ENCODE measurements around the gene PRR5.

Gene PRR5

GRCh38 chr22:44731357-44731970 is 29.5 kb downstream of the PRR5 start:
- Histone ChIP-seq H3K27me3 (ENCODE audit: control insufficient read depth, insufficient read depth, low read length) (no peaks in the 10 kb centered on the region), H3K36me3 (ENCODE audit: control insufficient read depth, insufficient read depth, low read length) (no peaks in the 10 kb centered on the region), H3K9ac (no peak overlapping the region), H3K4me2 (ENCODE audit: low read length) (no peak overlapping the region), H3K79me2 (no peaks in the 10 kb centered on the region), H3K27ac (no peak overlapping the region), H3K9me3 (ENCODE audit: control insufficient read depth, low read length) (no peaks in the 10 kb centered on the region), H2AFZ (no peak overlapping the region), H3K4me3 (ENCODE audit: low read depth, low read length) (no peak overlapping the region), H3K4me1 (no peaks in the 10 kb centered on the region)
- no peak for TF ChIP-seq CTCF (IDR thresholded peaks at IDR 0.05)

DNA sequence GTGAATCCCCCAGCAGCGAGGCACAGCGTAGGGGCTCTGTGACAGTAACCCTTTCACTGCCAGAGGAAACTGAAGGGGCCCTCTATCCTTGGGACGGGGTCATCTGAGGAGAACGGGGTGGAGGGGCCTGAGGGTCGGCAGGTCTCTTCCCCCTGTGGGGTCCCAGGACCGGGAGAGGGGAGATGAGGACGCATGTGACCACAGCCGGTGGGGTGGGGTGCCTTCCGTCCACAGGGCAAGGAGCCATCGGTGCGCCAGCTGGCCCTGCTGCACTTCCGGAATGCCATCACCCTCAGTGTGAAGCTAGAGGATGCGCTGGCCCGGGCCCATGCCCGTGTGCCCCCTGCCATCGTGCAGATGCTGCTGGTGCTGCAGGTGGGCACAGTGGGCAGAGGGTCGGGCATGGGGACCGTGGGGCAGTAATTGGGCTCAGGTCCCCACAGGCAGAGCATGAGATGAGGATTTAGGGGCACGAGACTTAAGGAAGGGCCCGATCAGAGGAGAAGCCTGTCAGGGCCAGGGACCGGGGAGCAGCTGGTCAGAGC is 30.1 kb downstream of the PRR5 start:
- Histone ChIP-seq H3K79me2 (no peaks in the 10 kb centered on the region), H3K36me3 (ENCODE audit: control insufficient read depth, insufficient read depth, low read length) (no peaks in the 10 kb centered on the region), H3K4me1 (no peaks in the 10 kb centered on the region), H3K4me3 (ENCODE audit: low read depth, low read length) (no peak overlapping the region), H3K27me3 (ENCODE audit: control insufficient read depth, insufficient read depth, low read length) (no peaks in the 10 kb centered on the region), H2AFZ (no peak overlapping the region), H3K9me3 (ENCODE audit: control insufficient read depth, low read length) (no peaks in the 10 kb centered on the region), H3K27ac (no peak overlapping the region), H3K9ac (no peak overlapping the region), H3K4me2 (ENCODE audit: low read length) (no peak overlapping the region)
- TF ChIP-seq CTCF (IDR thresholded peaks at IDR 0.05): no peak

- Histone ChIP-seq H3K4me1 (no peaks in the 10 kb centered on the region), H3K9ac (no peak overlapping the region), H3K9me3 (ENCODE audit: control insufficient read depth, low read length) (no peaks in the 10 kb centered on the region), H3K36me3 (ENCODE audit: control insufficient read depth, insufficient read depth, low read length) (no peaks in the 10 kb centered on the region), H3K27me3 (ENCODE audit: control insufficient read depth, insufficient read depth, low read length) (no peaks in the 10 kb centered on the region), H3K79me2 (no peaks in the 10 kb centered on the region), H3K4me3 (ENCODE audit: low read depth, low read length) (no peak overlapping the region), H3K4me2 (ENCODE audit: low read length) (no peak overlapping the region), H3K27ac (no peak overlapping the region), H2AFZ (no peak overlapping the region)
- TF ChIP-seq CTCF (IDR thresholded peaks at IDR 0.05): no peak
These were observed 30.7 kb downstream of the PRR5 start for GRCh38 chr22:44732661-44733060.

- Histone ChIP-seq H3K27ac (no peak overlapping the region), H3K4me1 (no peaks in the 10 kb centered on the region), H3K9ac (no peak overlapping the region), H3K79me2 (no peaks in the 10 kb centered on the region), H3K4me3 (ENCODE audit: low read depth, low read length) (no peak overlapping the region), H2AFZ (no peak overlapping the region), H3K27me3 (ENCODE audit: control insufficient read depth, insufficient read depth, low read length) (no peaks in the 10 kb centered on the region), H3K36me3 (ENCODE audit: control insufficient read depth, insufficient read depth, low read length) (no peaks in the 10 kb centered on the region), H3K4me2 (ENCODE audit: low read length) (no peak overlapping the region), H3K9me3 (ENCODE audit: control insufficient read depth, low read length) (no peaks in the 10 kb centered on the region)
- TF ChIP-seq CTCF (IDR thresholded peaks at IDR 0.05): no peak
These were observed 31.6 kb downstream of the PRR5 start for GRCh38 chr22:44733426-44734106.
